Measurements from ENCODE around the gene MCM3.

MCM3 gene

GRCh38 chr6:52285177-52286068 is 881 bp upstream of the MCM3 start:
- Histone ChIP-seq H3K27ac (ENCODE audit: poor library complexity, severe bottlenecking) (no peak overlapping the region), H3K4me1 (ENCODE audit: insufficient read depth, poor library complexity, severe bottlenecking) (peaks cover 5% of the 10 kb centered on the region), H3K27me3 (ENCODE audit: insufficient read depth, poor library complexity, severe bottlenecking) (no peaks in the 10 kb centered on the region), H3K9me3 (ENCODE audit: severe bottlenecking) (no peaks in the 10 kb centered on the region), H3K4me3 (ENCODE audit: severe bottlenecking) (peak overlapping the region; percentile 84), H3K36me3 (ENCODE audit: low read depth) (peaks cover 38% of the 10 kb centered on the region)
- DNase-seq (ENCODE audit: low spot score) (no peak), ATAC-seq (ENCODE audit: low read depth) (no peak)
- peak; percentile 34 for TF ChIP-seq CTCF (IDR thresholded peaks at IDR 0.05; ENCODE audit: poor library complexity, severe bottlenecking)

GRCh38 chr6:52284131-52284459 is 447 bp downstream of the MCM3 start:
- H3K27me3 ChIP-seq (ENCODE audit: insufficient read depth, poor library complexity, severe bottlenecking), result no peaks in the 10 kb centered on the region
- no peak for TF ChIP-seq CTCF (IDR thresholded peaks at IDR 0.05; ENCODE audit: poor library complexity, severe bottlenecking)
- DNase-seq (ENCODE audit: low spot score) (no peak), ATAC-seq (ENCODE audit: low read depth) (no peak)
- peaks cover 5% of the 10 kb centered on the region for H3K4me1 ChIP-seq (ENCODE audit: insufficient read depth, poor library complexity, severe bottlenecking)
- H3K36me3 ChIP-seq (ENCODE audit: low read depth), result peaks cover 52% of the 10 kb centered on the region
- no peaks in the 10 kb centered on the region for H3K9me3 ChIP-seq (ENCODE audit: severe bottlenecking)
- H3K4me3 ChIP-seq (ENCODE audit: severe bottlenecking), result peak overlapping the region; percentile 84
- peak overlapping the region; percentile 53 for H3K27ac ChIP-seq (ENCODE audit: poor library complexity, severe bottlenecking)

GRCh38 chr6:52283111-52283510 is 1.4 kb downstream of the MCM3 start:
- no peak overlapping the region for H3K27ac ChIP-seq (ENCODE audit: poor library complexity, severe bottlenecking)

GRCh38 chr6:52276130-52276529 is 8.4 kb downstream of the MCM3 start:
- no peak overlapping the region for H3K27ac ChIP-seq (ENCODE audit: poor library complexity, severe bottlenecking)
- ATAC-seq (ENCODE audit: low read depth) (no peak), DNase-seq (ENCODE audit: low spot score) (no peak)
- peaks cover 100% of the 10 kb centered on the region for H3K36me3 ChIP-seq (ENCODE audit: low read depth)
- no peaks in the 10 kb centered on the region for H3K27me3 ChIP-seq (ENCODE audit: insufficient read depth, poor library complexity, severe bottlenecking)
- H3K9me3 ChIP-seq (ENCODE audit: severe bottlenecking), result no peaks in the 10 kb centered on the region
- TF ChIP-seq CTCF (IDR thresholded peaks at IDR 0.05; ENCODE audit: poor library complexity, severe bottlenecking), result no peak
- no peaks in the 10 kb centered on the region for H3K4me1 ChIP-seq (ENCODE audit: insufficient read depth, poor library complexity, severe bottlenecking)
- H3K4me3 ChIP-seq (ENCODE audit: severe bottlenecking), result no peak overlapping the region

More at GRCh38 chr6:52283111-52283510, 1.4 kb downstream of the MCM3 start:
- peaks cover 61% of the 10 kb centered on the region for H3K36me3 ChIP-seq (ENCODE audit: low read depth)
- peaks cover 5% of the 10 kb centered on the region for H3K4me1 ChIP-seq (ENCODE audit: insufficient read depth, poor library complexity, severe bottlenecking)
- no peak for ATAC-seq (ENCODE audit: low read depth)
- TF ChIP-seq CTCF (IDR thresholded peaks at IDR 0.05; ENCODE audit: poor library complexity, severe bottlenecking), result no peak
- peak overlapping the region; percentile 84 for H3K4me3 ChIP-seq (ENCODE audit: severe bottlenecking)
- no peak for DNase-seq (ENCODE audit: low spot score)
- no peaks in the 10 kb centered on the region for H3K9me3 ChIP-seq (ENCODE audit: severe bottlenecking)
- no peaks in the 10 kb centered on the region for H3K27me3 ChIP-seq (ENCODE audit: insufficient read depth, poor library complexity, severe bottlenecking)

- no peak for ATAC-seq (ENCODE audit: low read depth)
- Histone ChIP-seq H3K9me3 (ENCODE audit: severe bottlenecking) (no peaks in the 10 kb centered on the region), H3K27ac (ENCODE audit: poor library complexity, severe bottlenecking) (no peak overlapping the region), H3K27me3 (ENCODE audit: insufficient read depth, poor library complexity, severe bottlenecking) (no peaks in the 10 kb centered on the region), H3K4me3 (ENCODE audit: severe bottlenecking) (no peak overlapping the region), H3K4me1 (ENCODE audit: insufficient read depth, poor library complexity, severe bottlenecking) (no peaks in the 10 kb centered on the region), H3K36me3 (ENCODE audit: low read depth) (peaks cover 96% of the 10 kb centered on the region)
- DNase-seq (ENCODE audit: low spot score), result no peak
- no peak for TF ChIP-seq CTCF (IDR thresholded peaks at IDR 0.05; ENCODE audit: poor library complexity, severe bottlenecking)
Observed at GRCh38 chr6:52271852-52272460, 12.6 kb downstream of the MCM3 start.
